A549 (cell line): Measurements from ENCODE around the gene ARPP19.

Source experiments
- CTCF ChIP-seq: fragments of >200 bp; sonication (Bioruptor Twin); formaldehyde crosslinking; IDR thresholded peaks from 3 replicates; pipeline ENCODE4 v1.5.1; 2016
- HMGXB4 ChIP-seq: fragments of 250-450 bp; sonication (Bioruptor Pico); IDR thresholded peaks from 2 replicates; pipeline ENCODE4 v1.5.0; 2021; ENCODE audit warnings: mild to moderate bottlenecking, moderate library complexity, borderline replicate concordance
- KDM1A ChIP-seq: fragments of 200-600 bp; sonication (generic); IDR thresholded peaks from 2 replicates; pipeline ENCODE4 v1.6.1; 2016; ENCODE audit warnings: low read depth, mild to moderate bottlenecking
- KDM5A ChIP-seq: fragments of 200-600 bp; sonication (generic); IDR thresholded peaks from 2 replicates; pipeline ENCODE4 v1.6.1; 2016; ENCODE audit warnings: antibody characterized with exemption, mild to moderate bottlenecking
- MAX ChIP-seq: IDR thresholded peaks from 2 replicates; pipeline ENCODE4 v1.6.1; 2012
- PBX3 ChIP-seq: IDR thresholded peaks from 2 replicates; pipeline ENCODE4 v1.6.1; 2012
- POLR2A ChIP-seq: IDR thresholded peaks from 2 replicates; pipeline ENCODE4 v1.6.1; 2012; ENCODE audit warnings: mild to moderate bottlenecking, low read length
- RAD21 ChIP-seq, 2 experiments: fragments of >200 bp in 1 of 2; sonication (Bioruptor Twin) in 1 of 2; formaldehyde crosslinking in 1 of 2; IDR thresholded peaks in 1 of 2; conservative IDR thresholded peaks in 1 of 2; 2 replicates in 1 of 2; 3 replicates in 1 of 2; pipeline ENCODE4 v1.6.1; 2012 to 2018; ENCODE audit warnings: inconsistent platforms in 1 of 2
- REST ChIP-seq: fragments of 200-600 bp; sonication (generic); IDR thresholded peaks from 2 replicates; pipeline ENCODE4 v1.6.1; 2016; ENCODE audit warnings: antibody characterized with exemption, mild to moderate bottlenecking, moderate library complexity
- RFX5 ChIP-seq: fragments of 450-650 bp; IDR thresholded peaks from 2 replicates; pipeline ENCODE4 v1.7.1; 2014; ENCODE audit warnings: antibody characterized with exemption, mild to moderate bottlenecking, moderate library complexity
- TFCP2L1 ChIP-seq: fragments of 250-450 bp; sonication (Bioruptor Pico); IDR thresholded peaks from 2 replicates; pipeline ENCODE4 v1.5.0; 2021; ENCODE audit warnings: mild to moderate bottlenecking

- no peak for TF ChIP-seq RFX5
- no peak for TF ChIP-seq TFCP2L1 (CRISPR knock-in tag)
- no peak for TF ChIP-seq PBX3
- TF ChIP-seq REST: no peak
- no peak for TF ChIP-seq KDM1A
- no peak for TF ChIP-seq POLR2A
- TF ChIP-seq MAX: no peak
- TF ChIP-seq RAD21 (conservative IDR thresholded peaks at IDR 0.05 in 1 of 2, IDR thresholded peaks at IDR 0.05 in 1 of 2): no peak
- no peak for TF ChIP-seq HMGXB4 (CRISPR knock-in tag)
- no peak for TF ChIP-seq CTCF
- no peak for TF ChIP-seq KDM5A
These were observed 31.4 kb downstream of the ARPP19 start for GRCh38 chr15:52537459-52537858.
